ENCODE results near the gene SKOR1. TPM values are rescaled to one million over a fixed set of nuclear protein-coding genes. Genes with fewer than 3 reads are reported as not detected.

SKOR1 gene
- total RNA-seq, 2 donors from 2014 or later: 0.42 to 0.48 TPM

GRCh38 chr15:67818464-67818863 lies 6.8 kb upstream of the SKOR1 start:
- peaks cover 29 to 36% of the 10 kb centered on the region in 2 donors for H3K27me3 Mint-ChIP-seq
- peaks cover 10 to 11% of the 10 kb centered on the region in 2 donors for H3K4me1 Mint-ChIP-seq (ENCODE audit: low read depth in 2 of 2)
- ATAC-seq (no peak), DNase-seq (ENCODE audit: low spot score) (no peak)
- H3K27ac Mint-ChIP-seq: no peak overlapping the region
- no peak overlapping the region for H3K4me3 Mint-ChIP-seq
- H3K9me3 Mint-ChIP-seq: no peaks in the 10 kb centered on the region
- H3K36me3 Mint-ChIP-seq: no peaks in the 10 kb centered on the region

GRCh38 chr15:67819636-67820035 lies 5.7 kb upstream of the SKOR1 start:
- peaks cover 38 to 48% of the 10 kb centered on the region in 2 donors for H3K27me3 Mint-ChIP-seq
- no peaks in the 10 kb centered on the region for H3K9me3 Mint-ChIP-seq
- ATAC-seq: no peak
- H3K27ac Mint-ChIP-seq: no peak overlapping the region
- no peak overlapping the region for H3K4me3 Mint-ChIP-seq
- peaks cover 18 to 20% of the 10 kb centered on the region in 2 donors for H3K4me1 Mint-ChIP-seq (ENCODE audit: low read depth in 2 of 2)
- no peak for DNase-seq (ENCODE audit: low spot score)
- H3K36me3 Mint-ChIP-seq: no peaks in the 10 kb centered on the region

GRCh38 chr15:67820122-67820991 lies 5.0 kb upstream of the SKOR1 start:
- H3K27me3 Mint-ChIP-seq: peaks cover 38 to 50% of the 10 kb centered on the region in 2 donors
- DNase-seq (ENCODE audit: low spot score): no peak
- H3K4me1 Mint-ChIP-seq (ENCODE audit: low read depth in 2 of 2): peaks cover 18 to 20% of the 10 kb centered on the region in 2 donors
- no peak for ATAC-seq
- no peaks in the 10 kb centered on the region for H3K36me3 Mint-ChIP-seq
- no peak overlapping the region for H3K4me3 Mint-ChIP-seq
- no peaks in the 10 kb centered on the region for H3K9me3 Mint-ChIP-seq
- no peak overlapping the region for H3K27ac Mint-ChIP-seq

GRCh38 chr15:67820992-67821783 lies 4.1 kb upstream of the SKOR1 start:
- no peak for DNase-seq (ENCODE audit: low spot score)
- no peaks in the 10 kb centered on the region for H3K9me3 Mint-ChIP-seq
- no peak overlapping the region for H3K27ac Mint-ChIP-seq

GRCh38 chr15:67821784-67822440 lies 3.4 kb upstream of the SKOR1 start:
- peak overlapping the region; percentile 41 for H3K4me3 Mint-ChIP-seq

More at GRCh38 chr15:67820992-67821783, 4.1 kb upstream of the SKOR1 start:
- peak; percentile 46 to 52 for ATAC-seq
- H3K4me3 Mint-ChIP-seq: no peak overlapping the region
- H3K27me3 Mint-ChIP-seq: peaks cover 43 to 56% of the 10 kb centered on the region in 2 donors
- H3K4me1 Mint-ChIP-seq (ENCODE audit: low read depth in 2 of 2): peaks cover 20 to 22% of the 10 kb centered on the region in 2 donors
- H3K36me3 Mint-ChIP-seq: no peaks in the 10 kb centered on the region

GRCh38 chr15:67822537-67823313 lies 2.6 kb upstream of the SKOR1 start:
- ATAC-seq: peak in 1 of 2 donors; percentile 20
- peak overlapping the region; percentile 41 for H3K4me3 Mint-ChIP-seq

More at GRCh38 chr15:67821784-67822440, 3.4 kb upstream of the SKOR1 start:
- H3K27me3 Mint-ChIP-seq: peaks cover 43 to 54% of the 10 kb centered on the region in 2 donors
- no peak for DNase-seq (ENCODE audit: low spot score)
- ATAC-seq: no peak
- H3K9me3 Mint-ChIP-seq: no peaks in the 10 kb centered on the region
- H3K4me1 Mint-ChIP-seq (ENCODE audit: low read depth in 2 of 2): peaks cover 20 to 25% of the 10 kb centered on the region in 2 donors
- no peak overlapping the region for H3K27ac Mint-ChIP-seq
- no peaks in the 10 kb centered on the region for H3K36me3 Mint-ChIP-seq

GRCh38 chr15:67823314-67824196 lies 1.8 kb upstream of the SKOR1 start:
- DNase-seq (ENCODE audit: low spot score): no peak
- ATAC-seq: no peak
- peak overlapping the region; percentile 71 for H3K4me3 Mint-ChIP-seq
- H3K36me3 Mint-ChIP-seq: no peaks in the 10 kb centered on the region
- H3K27me3 Mint-ChIP-seq: peaks cover 39 to 51% of the 10 kb centered on the region in 2 donors
- peaks cover 25% of the 10 kb centered on the region in 2 donors for H3K4me1 Mint-ChIP-seq (ENCODE audit: low read depth in 2 of 2)
- no peaks in the 10 kb centered on the region for H3K9me3 Mint-ChIP-seq
- peak overlapping the region in 1 of 2 donors; percentile 34 for H3K27ac Mint-ChIP-seq

More at GRCh38 chr15:67822537-67823313, 2.6 kb upstream of the SKOR1 start:
- Mint-ChIP-seq H3K4me1 (ENCODE audit: low read depth in 2 of 2) (peaks cover 20 to 25% of the 10 kb centered on the region in 2 donors), H3K9me3 (no peaks in the 10 kb centered on the region), H3K27ac (no peak overlapping the region), H3K27me3 (peaks cover 43 to 51% of the 10 kb centered on the region in 2 donors), H3K36me3 (no peaks in the 10 kb centered on the region)
- DNase-seq (ENCODE audit: low spot score): no peak

GRCh38 chr15:67824197-67824968 lies 926 bp upstream of the SKOR1 start:
- Mint-ChIP-seq H3K27ac (peak overlapping the region in 1 of 2 donors; percentile 34), H3K9me3 (no peaks in the 10 kb centered on the region), H3K4me1 (ENCODE audit: low read depth in 2 of 2) (peaks cover 25 to 28% of the 10 kb centered on the region in 2 donors), H3K27me3 (peaks cover 42 to 55% of the 10 kb centered on the region in 2 donors), H3K36me3 (no peaks in the 10 kb centered on the region), H3K4me3 (peak overlapping the region; percentile 71)
- ATAC-seq: no peak
- no peak for DNase-seq (ENCODE audit: low spot score)

- ATAC-seq (no peak), DNase-seq (ENCODE audit: low spot score) (no peak)
- no peaks in the 10 kb centered on the region for H3K36me3 Mint-ChIP-seq
- no peak overlapping the region for H3K4me3 Mint-ChIP-seq
- peaks cover 45 to 67% of the 10 kb centered on the region in 2 donors for H3K27me3 Mint-ChIP-seq
- H3K4me1 Mint-ChIP-seq (ENCODE audit: low read depth in 2 of 2): peaks cover 25% of the 10 kb centered on the region in 2 donors
- no peaks in the 10 kb centered on the region for H3K9me3 Mint-ChIP-seq
- no peak overlapping the region for H3K27ac Mint-ChIP-seq
Observed at GRCh38 chr15:67825881-67826716, 790 bp downstream of the SKOR1 start.

GRCh38 chr15:67826717-67827561 lies 1.6 kb downstream of the SKOR1 start:
- Mint-ChIP-seq H3K36me3 (no peaks in the 10 kb centered on the region), H3K27me3 (peaks cover 45 to 67% of the 10 kb centered on the region in 2 donors), H3K27ac (no peak overlapping the region), H3K4me1 (ENCODE audit: low read depth in 2 of 2) (peaks cover 18 to 19% of the 10 kb centered on the region in 2 donors), H3K4me3 (no peak overlapping the region), H3K9me3 (no peaks in the 10 kb centered on the region)
- no peak for DNase-seq (ENCODE audit: low spot score)
- ATAC-seq: no peak

Data from natural killer cell treated with Interleukin-12 subunit alpha and Interleukin-12 subunit beta and Interleukin-15 and Interleukin-18, amount 100 ng/mL, for 72 hours (primary cell).